ENCODE data around the gene WIF1. TPM values are rescaled to one million over a fixed set of nuclear protein-coding genes. Genes with fewer than 3 reads are reported as not detected.

WIF1 gene
- total RNA-seq, 4 donors from 2014 or later, result 6.1 TPM; not detected in 3

DNA sequence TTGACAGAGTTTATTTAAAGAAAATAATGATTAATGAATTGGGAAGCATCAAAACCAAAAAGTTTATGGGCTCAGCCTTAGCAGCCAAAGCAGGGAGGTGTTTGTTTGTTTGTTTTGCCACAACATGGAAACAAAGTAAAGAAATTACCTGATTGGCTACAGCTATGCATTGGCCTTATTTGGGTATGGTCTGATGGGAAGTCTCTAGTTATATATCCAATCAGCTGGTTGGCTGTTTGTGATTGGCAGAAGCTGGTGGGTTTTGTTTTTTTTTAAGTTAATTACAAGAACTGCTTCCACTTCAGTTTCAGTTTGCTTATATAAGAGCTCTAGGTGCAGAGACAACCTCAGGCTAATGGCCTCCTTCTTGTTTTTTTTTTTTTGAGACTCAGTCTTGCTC lies 43.7 kb upstream of the WIF1 start:
- intact Hi-C loops (cut with DNase I), result no loop called here
- TF ChIP-seq, protein P1, sequence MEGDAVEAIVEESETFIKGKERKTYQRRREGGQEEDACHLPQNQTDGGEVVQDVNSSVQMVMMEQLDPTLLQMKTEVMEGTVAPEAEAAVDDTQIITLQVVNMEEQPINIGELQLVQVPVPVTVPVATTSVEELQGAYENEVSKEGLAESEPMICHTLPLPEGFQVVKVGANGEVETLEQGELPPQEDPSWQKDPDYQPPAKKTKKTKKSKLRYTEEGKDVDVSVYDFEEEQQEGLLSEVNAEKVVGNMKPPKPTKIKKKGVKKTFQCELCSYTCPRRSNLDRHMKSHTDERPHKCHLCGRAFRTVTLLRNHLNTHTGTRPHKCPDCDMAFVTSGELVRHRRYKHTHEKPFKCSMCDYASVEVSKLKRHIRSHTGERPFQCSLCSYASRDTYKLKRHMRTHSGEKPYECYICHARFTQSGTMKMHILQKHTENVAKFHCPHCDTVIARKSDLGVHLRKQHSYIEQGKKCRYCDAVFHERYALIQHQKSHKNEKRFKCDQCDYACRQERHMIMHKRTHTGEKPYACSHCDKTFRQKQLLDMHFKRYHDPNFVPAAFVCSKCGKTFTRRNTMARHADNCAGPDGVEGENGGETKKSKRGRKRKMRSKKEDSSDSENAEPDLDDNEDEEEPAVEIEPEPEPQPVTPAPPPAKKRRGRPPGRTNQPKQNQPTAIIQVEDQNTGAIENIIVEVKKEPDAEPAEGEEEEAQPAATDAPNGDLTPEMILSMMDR (IDR thresholded peaks at IDR 0.05), result no peak
- no peak for TF ChIP-seq POLR2A (IDR thresholded peaks at IDR 0.05)
- peaks cover 0 to 9% (median 3%) of the 10 kb centered on the region in 3 donors for H3K4me1 ChIP-seq

DNA sequence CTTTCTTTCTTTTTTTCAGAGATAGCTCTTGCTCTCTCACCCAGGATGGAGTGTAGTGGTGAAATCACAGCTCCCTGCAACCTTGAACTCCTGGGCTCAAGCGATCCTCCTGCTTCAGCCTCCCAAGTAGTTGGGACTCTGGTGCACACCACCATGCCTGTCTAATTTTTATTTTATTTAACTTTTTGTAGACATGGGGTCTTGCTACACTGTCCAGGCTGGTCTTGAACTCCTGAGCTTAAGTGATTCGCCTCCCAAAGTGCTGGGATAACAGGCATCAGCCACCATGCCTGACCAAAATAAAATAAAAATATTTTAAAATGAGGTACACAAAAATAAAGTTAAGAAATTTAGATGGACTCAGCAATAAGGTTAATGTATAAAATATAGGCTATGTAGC lies 43.1 kb upstream of the WIF1 start:
- Histone ChIP-seq H3K9me3 (no peaks in the 10 kb centered on the region), H3K27me3 (peaks cover 0 to 44% (median 0%) of the 10 kb centered on the region in 4 donors), H3K4me1 (peaks cover 0 to 9% (median 3%) of the 10 kb centered on the region in 3 donors), H3K36me3 (no peaks in the 10 kb centered on the region), H3K27ac (no peak overlapping the region), H3K4me3 (no peak overlapping the region)
- no peak for DNase-seq
- TF ChIP-seq POLR2A (IDR thresholded peaks at IDR 0.05), result no peak
- TF ChIP-seq, protein P1 (IDR thresholded peaks at IDR 0.05), result no peak
- WGBS, 2 donors, result 90 to 100% methylated on average over 2 of the region's 2 CpGs
- intact Hi-C loops (cut with DNase I), result no loop called here

More for the DNA sequence above, 43.7 kb upstream of the WIF1 start:
- Histone ChIP-seq H3K27me3 (peaks cover 0 to 41% (median 0%) of the 10 kb centered on the region in 4 donors), H3K36me3 (no peaks in the 10 kb centered on the region), H3K9me3 (no peaks in the 10 kb centered on the region), H3K4me3 (no peak overlapping the region), H3K27ac (no peak overlapping the region)
- no peak for DNase-seq

DNA sequence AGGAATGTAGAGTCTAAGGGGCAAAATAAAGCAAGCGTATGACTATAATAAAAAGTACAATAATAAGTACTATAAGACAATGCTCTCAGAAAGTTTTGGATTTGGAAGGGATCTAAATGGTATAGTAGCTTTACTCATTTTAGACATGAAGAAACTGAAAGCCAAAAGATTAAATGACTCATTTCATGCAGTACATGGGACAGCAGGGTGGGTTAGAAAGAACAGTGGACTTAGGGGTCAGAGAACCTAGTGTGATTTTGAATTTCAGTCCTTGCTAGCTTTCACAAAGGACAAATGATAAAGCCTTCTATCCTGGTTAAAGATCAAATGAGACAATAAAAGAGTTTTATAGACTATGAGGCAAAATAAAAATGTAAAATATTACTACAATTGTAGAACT lies 41.5 kb upstream of the WIF1 start:
- no peaks in the 10 kb centered on the region for H3K4me1 ChIP-seq
- TF ChIP-seq, protein P1 (IDR thresholded peaks at IDR 0.05), result no peak
- no peak for TF ChIP-seq POLR2A (IDR thresholded peaks at IDR 0.05)
- intact Hi-C loops (cut with DNase I), result no loop called here
- no peaks in the 10 kb centered on the region for H3K36me3 ChIP-seq
- no peak for DNase-seq
- H3K27me3 ChIP-seq, result peaks cover 0 to 44% (median 0%) of the 10 kb centered on the region in 4 donors
- WGBS, 2 donors, result 82 to 100% methylated on average over 1 of the region's 1 CpG
- no peak overlapping the region for H3K27ac ChIP-seq
- no peaks in the 10 kb centered on the region for H3K9me3 ChIP-seq
- no peak overlapping the region for H3K4me3 ChIP-seq

DNA sequence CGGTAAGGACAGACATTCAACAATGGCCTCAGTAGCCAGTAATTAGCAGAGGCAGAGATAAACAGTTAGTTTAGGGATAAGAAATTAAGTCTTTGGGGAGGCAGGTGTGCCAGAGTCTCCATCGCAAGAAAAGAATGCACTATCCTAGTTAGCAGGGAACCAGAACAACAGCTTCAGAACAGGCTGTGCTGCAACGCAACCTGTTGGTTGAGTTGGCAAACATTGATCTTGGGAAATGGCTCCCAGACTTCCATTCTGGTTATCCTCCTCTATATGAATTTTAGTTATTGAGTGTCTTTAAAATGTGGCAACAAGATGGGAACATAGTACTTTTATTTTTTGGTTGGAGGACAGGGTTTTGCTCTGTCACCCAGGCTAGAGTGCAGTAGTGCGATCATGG lies 36.0 kb upstream of the WIF1 start:
- no peak for TF ChIP-seq POLR2A (IDR thresholded peaks at IDR 0.05)
- TF ChIP-seq, protein P1 (IDR thresholded peaks at IDR 0.05), result no peak
- no peaks in the 10 kb centered on the region for H3K9me3 ChIP-seq
- peaks cover 0 to 24% (median 0%) of the 10 kb centered on the region in 4 donors for H3K27me3 ChIP-seq
- intact Hi-C loops (cut with DNase I), result no loop called here
- H3K36me3 ChIP-seq, result no peaks in the 10 kb centered on the region
- H3K4me1 ChIP-seq, result no peaks in the 10 kb centered on the region
- no peak overlapping the region for H3K4me3 ChIP-seq
- DNase-seq, result no peak
- 88 to 93% methylated on average over 4 of the region's 4 CpGs for WGBS, 2 donors
- no peak overlapping the region for H3K27ac ChIP-seq

DNA sequence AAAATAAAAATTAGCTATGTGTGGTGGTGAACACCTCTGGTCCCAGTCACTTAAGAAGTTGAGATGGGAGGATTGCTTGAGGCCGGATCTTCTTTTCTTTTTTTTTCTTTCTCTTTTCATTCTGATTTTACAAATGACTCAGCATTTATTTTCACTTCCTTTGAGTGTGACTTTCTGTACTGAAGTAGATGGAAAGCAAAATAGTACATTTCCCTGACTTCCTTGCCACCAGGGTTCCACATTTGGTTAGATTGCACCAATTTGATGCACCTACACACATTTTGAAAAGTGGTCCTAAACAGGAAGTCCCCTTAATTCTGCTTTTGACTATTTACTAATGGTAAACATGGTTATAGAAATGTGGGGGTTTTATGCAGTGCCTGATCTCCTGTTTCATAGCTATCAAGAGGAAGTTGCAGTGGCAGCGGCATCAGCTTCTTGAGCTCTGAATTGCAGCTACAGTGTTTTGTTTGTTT lies 35.3 kb upstream of the WIF1 start:
- H3K9me3 ChIP-seq, result no peaks in the 10 kb centered on the region
- no peak for DNase-seq
- no peaks in the 10 kb centered on the region for H3K4me1 ChIP-seq
- H3K27me3 ChIP-seq, result peaks cover 0 to 24% (median 0%) of the 10 kb centered on the region in 4 donors
- H3K4me3 ChIP-seq, result no peak overlapping the region
- no peak overlapping the region for H3K27ac ChIP-seq
- TF ChIP-seq POLR2A (IDR thresholded peaks at IDR 0.05), result no peak
- TF ChIP-seq, protein P1 (IDR thresholded peaks at IDR 0.05), result no peak
- WGBS, 2 donors, result 48 to 61% methylated on average over 2 of the region's 2 CpGs
- intact Hi-C loops (cut with DNase I), result no loop called here
- H3K36me3 ChIP-seq, result no peaks in the 10 kb centered on the region

All from esophagus squamous epithelium (tissue), 5 donors.